HuH-7 (cell line): Measurements from ENCODE around the gene COMMD7.

Experiments used
- DNase-seq: peaks from one replicate; pipeline ENCODE4 v3.0.0; 2011; ENCODE audit warnings: low spot score

Gene COMMD7

DNA sequence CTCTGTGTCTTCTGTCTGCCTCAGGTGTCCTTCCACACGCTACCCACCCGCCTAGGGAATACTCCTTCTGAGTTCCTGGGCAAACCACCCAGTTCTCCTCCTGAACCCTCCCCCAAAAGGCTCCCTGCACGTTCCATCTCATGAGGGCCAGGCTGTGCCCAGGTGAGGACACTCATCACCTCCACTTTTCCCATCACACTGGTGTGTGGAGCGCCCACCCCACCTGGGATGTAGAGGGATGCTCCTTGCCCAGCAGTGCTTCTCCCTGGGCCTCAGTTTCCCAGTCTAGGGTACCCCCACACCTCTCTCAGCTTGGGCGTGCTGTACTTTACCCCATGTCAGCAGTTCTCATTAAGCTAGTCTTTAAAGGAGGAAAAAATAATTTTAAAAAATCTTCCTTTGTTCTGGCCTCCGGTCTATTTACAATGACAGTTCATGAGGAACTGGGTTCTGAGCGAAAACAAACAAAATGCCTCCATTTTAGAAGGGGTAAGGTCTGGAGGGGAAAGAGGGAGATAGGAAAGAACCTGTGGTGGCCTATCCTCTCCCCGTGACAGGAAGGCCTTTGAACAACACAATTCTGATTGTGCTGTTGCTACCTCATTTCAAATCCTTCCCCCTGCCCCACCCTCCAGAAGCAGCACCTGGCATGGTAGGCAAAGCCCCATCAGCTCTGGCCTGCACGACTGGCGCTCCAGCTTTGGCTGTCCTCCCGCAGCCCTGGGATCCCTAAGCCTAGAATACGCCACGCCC, 67.9 kb downstream of the COMMD7 start:
- no peak for DNase-seq

DNA sequence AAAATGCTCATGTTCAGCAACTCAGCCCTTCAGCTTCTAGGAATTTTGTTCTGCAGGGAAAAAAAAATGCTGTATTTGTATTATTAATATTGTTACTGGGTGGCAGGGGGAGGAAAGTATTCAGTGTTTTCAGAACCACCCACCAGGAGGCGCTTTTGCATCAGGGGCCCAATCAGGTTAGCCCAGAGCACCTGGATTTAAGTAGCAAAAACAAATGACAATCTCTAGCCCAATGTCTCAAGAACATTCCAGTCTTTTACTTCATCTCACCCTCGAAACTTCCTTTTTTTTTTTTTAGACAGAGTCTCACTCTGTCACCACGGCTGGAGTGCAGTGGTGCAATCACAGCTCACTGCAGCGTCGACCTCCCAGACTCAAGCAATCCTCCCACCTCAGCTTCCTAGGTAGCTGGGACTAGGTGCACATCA, 68.9 kb downstream of the COMMD7 start:
- peak; percentile 90 for DNase-seq

DNA sequence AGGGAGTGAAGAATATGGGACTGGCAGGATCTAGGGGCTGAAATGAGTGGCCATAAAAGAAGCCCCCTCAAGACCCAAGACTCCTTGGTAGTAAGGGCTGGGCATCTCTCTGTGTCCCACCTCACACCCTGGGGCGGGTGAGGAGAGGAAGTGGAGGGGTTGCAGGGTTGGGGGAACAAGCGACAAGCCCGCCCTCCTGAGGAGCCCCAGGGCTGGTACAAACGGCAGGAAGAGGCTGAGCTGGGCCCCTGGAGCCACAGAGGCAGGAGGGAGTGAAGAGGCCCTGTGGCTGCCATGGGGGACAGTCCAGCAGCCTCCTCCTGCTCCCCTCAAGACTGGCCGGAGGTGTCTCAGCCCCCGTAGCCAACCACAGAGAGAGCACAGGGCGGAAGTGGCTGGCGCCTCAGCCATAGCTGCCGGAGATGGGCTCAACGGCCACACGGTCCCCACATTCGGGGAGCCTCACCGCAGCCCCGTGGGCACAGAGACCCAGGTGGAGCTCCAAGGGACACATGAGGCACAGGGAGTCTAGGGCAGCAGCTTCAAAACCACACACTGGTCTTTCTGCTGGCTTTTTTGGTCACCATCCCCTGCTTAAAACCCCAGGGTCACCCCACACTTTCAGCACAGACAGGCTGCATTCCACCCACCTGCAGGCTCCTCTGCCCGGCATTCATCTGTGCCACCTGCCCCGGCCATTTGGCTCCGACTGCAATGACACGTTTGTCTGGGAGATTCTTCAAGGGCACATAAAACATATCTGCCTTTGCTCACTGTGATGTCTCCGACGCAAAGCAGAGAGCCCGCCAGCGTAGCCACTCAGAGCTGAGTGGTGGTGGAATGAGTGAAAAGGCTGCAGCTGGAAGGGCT, 70.0 kb downstream of the COMMD7 start:
- no peak for DNase-seq

DNA sequence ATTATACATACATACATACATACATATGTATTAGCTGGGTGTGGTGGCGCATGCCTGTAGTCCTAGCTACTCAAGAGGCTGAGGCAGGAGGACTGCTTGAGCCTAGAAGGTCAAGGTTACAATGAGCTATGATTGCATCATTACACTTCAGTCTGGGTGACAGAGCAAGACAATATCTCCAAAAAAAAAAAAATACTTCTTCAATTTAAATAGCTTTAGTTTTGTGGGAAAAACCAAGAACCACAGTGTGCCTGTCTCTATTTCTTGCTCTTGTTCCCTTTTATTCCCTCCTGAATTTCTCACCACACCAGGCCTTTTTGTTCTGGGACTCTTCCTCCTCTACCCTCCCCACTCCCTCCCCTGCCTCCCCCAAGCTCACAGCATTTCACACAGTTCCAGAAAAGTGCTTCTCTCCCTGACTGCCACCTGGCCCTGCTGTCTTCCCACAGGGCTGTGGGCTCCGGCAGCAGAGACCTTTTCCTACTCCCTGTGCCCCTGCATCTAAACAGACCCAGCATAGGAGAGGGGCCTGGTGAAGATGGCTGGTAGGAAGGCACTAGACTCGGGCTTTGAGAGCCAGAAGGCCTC, 70.8 kb downstream of the COMMD7 start:
- no peak for DNase-seq

DNA sequence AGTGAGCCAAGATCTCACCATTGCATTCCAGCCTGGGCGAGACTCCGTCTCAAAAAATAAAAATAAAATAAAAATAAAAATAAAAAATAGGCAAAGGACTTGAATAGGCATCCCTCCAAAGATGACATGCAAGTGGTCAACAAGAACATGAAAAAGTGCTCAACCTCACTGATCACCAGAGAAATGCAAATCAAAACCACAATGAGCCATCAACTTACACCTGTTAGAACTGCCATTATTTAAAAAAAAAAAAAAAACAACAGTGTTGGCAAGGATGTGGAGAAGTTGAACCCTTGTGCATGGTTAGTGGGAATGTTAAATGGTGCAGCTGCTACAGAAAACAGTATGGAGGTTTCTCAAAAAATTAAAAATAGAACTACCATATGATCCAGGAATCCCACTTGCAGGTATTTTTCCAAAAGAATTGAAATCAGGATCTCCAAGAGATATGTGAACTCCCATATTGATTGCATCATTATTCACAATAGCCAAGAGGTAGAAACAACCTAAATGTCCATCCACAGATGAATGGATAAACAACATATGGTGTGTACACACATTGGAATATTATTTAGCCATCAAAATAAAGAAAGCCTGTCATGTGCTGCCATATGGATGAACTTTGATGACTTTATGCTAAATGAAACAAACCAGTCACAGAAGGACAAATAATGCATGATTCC, 72.4 kb downstream of the COMMD7 start:
- DNase-seq, result no peak

DNA sequence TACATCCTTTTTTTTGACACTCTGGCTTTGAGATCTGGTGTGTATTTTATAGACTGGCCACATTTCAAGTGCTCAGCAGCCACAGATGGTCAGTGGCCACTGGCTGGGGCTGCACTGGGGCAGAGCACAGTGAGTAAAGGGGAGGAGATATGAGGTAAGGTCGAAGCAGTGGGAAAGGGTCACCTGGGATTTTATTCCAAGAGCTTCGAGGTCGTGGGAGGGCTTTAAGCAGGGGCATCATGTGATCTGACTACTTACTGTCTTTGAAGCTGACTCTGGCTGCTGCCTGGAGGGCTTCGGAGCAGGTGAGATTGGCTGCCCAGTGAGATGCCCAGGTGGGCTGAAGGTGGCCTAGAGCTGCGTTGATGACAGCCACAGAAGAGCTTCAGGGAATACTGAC, 76.2 kb downstream of the COMMD7 start:
- no peak for DNase-seq

DNA sequence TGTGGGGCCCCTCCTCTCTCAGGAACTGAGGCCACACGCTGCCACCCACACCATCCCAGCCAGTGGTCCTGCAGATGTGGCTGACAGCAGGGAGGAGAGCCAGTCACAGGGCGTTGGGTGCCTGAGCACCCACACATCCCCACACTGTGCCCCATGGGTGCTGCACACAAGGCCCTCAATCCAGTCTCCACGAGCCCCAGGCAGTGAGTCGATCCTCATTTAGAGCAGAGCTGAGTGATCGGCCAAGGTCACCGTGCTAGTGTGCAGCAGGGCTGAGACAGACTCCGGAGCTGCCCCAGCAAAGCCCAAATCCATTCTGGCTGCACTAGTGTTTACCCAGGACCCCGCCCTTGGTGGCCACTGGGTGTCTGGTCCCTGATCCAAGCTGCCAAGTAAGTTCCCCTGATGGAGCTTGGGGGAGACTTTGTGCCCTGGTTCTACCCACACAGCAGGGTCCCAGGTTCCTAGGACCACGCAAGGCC, 78.5 kb downstream of the COMMD7 start:
- no peak for DNase-seq

DNA sequence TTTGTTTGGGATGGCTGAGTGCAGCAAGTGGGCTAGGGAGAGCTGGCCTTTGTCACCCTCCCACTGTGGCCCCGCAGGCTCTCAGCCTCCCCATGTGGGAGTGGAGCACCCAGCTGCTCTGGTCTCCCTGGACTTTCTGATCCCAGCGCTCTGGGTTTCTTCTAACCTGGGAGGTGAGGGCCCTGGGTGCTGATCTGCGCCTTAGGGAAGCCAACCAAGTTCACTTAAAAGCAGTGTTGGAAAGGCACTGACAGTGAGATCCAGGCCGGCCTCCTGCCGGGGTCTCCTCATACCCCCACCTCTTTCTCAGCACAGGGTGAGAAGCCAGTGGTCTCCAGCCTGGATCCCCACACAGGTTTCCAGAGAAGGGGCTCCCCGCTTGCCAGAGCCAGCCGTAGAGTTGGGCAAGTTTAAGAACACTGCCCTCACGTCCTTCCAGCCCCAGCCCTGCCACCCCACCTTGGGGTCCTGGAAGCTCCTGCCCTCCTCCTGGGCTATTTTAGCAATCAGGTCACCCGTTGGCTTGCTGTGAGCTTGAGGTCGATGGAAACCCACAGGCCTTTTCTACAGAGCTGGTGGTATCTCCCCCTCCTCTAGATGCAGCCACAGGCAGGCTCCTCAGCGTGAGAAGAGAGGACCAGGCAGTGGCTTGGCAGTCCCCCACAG, 79.1 kb downstream of the COMMD7 start:
- DNase-seq, result no peak

DNA sequence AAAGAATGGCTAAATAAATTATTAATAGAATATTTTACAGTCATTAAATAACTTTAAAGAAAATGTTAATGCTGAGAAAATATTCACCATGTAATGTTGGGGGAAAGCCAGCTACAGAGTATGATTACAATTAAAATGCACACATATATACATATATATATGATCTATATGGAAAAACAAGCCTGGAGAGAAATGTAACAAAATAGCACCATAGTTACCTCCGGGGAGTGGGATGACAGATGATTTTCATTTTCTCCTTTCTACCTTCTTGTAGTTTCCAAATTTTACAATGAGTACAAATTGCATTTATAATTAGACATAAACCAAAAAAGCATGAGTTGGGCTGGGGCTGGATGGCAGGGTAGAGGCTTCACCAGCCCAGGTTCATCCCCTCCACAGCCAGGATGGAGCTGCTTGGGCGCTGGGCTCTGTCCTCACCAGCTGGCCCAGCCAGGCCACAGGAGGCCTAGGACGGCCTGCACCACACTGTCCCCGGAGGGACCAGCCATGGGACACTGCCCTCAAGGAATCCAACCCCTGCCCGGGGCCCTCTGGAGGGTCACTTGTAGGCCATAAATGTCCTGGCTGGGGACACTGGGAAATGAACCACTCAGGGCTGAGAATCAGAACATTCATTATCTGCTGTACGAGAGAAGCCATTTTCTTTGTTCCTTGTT, 79.8 kb downstream of the COMMD7 start:
- no peak for DNase-seq

DNA sequence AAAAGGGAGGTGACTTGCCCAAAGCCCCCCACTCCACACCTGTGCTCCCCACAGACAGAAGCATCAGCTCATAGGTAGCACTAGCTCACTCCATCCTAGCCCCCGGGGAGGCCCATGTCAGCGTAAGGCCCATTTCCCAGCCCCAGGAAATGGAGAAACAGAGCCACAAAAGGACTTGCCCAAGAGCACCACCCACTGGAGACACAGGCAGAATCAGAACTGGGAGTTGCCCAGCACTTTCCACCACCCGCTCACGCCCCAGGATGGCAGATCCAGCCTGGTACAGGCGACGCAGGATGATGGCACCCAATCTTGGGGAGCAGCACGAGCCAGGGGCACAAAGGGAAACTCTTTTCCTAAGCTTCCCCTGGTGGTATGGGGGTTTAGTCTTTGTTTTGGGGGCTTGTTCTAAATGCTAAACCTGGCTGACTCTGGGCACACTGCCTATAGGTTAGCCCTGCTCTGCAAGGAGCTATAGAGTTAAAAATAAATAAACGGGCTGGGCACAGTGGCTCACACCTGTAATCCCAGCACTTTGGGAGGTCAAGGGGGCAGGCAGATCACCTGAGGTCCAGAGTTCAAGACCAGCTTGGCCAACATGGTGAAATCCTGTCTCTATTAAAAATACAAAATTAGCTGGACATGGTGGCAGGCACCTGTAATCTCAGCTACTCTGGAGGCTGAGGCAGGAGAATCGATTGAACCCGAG, 81.3 kb downstream of the COMMD7 start:
- DNase-seq, result no peak

DNA sequence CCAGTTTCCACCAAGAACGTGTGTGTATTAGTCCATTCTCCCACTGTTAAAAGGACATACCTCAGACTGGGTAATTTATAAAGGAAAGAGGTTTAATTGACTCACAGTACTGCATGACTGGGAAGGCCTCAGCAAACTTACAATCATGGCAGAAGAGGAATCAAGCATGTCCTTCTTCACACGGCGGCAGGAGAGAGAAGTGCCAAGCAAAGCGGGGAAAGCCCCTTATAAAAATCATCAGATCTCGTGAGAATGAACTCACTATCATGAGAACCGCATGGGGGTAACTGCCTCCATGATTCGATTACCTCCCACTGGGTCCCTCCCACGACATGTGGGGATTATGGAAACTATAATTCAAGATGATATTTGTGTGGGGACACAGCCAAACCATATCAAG, 82.6 kb downstream of the COMMD7 start:
- no peak for DNase-seq

DNA sequence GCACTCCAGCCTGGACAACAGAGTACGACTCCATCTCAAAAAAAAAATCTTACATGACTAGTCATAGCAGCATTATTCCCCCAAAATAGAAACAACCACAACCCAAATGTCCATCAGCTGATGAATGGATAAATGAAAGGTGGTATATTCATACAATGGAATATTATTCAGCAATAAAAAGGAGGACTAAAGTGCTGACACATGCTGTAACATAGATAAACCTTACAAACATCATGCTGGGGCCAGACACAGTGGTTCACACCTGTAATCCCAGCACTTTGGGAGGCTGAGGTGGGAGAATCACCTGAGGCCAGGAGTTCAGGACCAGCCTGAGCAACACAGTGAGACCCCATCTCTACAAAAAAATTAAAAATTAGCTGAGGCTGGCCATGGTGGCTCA, 86.4 kb downstream of the COMMD7 start:
- DNase-seq, result no peak

DNA sequence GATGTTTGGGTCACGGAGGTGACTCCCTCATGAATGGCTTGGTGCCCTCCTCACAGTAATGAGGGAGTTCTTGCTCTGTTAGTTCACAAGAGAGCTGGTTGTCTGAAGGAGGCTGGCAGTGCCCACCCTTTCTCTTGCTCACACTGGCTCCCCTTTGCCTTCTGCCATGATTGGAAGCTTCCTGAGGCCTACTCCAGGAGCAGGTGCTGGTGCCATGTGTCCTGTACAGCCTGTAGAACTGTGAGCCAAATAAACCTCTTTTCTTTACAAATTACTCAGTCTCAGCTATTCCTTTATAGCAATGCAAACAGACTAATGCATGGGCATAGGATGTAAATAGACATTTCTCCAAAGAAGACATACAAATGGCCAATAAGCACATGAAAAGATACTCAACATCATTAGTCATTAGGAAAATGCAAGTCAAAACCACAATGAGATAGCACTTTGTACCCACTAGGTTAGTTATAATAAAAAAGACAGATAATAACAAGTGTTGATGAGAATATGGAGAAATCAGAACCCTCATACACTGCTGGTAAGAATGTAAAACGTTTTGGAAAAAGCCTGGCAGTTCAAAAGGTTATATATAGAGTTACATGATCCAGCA, 87.3 kb downstream of the COMMD7 start:
- no peak for DNase-seq

DNA sequence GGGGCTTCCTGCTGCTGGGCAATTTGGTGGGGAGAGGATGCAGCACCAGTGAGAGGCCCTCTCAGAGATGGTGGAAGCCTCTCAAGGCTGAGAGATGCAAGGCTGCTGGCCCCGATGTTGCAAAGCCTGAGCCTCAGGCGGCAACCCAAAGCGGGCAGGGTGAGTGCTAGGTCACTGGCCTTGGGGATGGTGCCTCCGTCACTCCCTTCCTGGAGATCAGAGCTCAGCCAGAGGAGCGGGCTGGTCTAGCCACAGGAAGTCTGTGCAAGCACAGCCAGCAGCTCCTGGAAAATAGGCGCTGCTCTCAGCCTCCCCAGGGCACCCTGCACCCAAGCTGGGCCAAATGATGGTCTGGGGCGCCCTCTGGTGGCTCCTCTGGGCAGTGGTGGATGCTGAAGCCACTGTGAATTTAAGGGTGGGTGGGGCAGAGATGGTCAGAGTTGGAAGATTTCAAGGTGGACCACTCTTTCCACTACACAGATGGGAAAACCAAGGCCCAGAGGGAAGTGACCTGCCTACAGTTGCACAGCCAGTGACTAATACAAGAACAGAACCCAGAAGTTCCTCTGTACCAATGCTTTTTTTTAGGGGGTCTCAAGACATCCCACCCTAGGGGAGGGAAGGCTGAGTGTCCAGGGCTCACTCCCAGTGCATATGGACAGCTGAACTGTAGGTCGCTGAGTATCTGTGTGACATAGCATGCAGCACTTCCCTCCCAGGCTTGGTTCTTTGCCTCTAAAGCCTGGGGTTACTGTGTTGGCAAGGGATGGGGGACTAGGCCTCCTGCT, 90.3 kb downstream of the COMMD7 start:
- peak; percentile 97 for DNase-seq
